GM23338 (cell line): ENCODE measurements around the gene ADGRL1. TPM values are rescaled to one million over a fixed set of nuclear protein-coding genes. Genes with fewer than 3 reads are reported as not detected.

Source experiments
- ATAC-seq: fragments of 200-7000 bp; cut with Tn5 transposase; 3 replicates; pipeline ENCODE4 v1.9.1; 2020
- DNase-seq: peaks from one replicate; pipeline ENCODE4 v3.0.0-alpha.2; 2015; ENCODE audit warnings: low spot score
- H2AFZ ChIP-seq: fragments of 200-600 bp; sonication (generic); 2 replicates; pipeline ENCODE4 v1.8.0; 2016; ENCODE audit warnings: antibody characterized with exemption, mild to moderate bottlenecking, moderate library complexity
- H3F3A ChIP-seq: fragments of 200-600 bp; sonication (generic); replicated peaks from 2 replicates; pipeline ENCODE4 v1.8.0; 2017; ENCODE audit warnings: antibody characterized with exemption, mixed run types, low read depth
- H3K27ac ChIP-seq: fragments of 200-600 bp; sonication (generic); 2 replicates; pipeline ENCODE4 v1.6.1; 2016; ENCODE audit warnings: low read depth
- H3K27me3 ChIP-seq: fragments of 200-600 bp; sonication (generic); 2 replicates; pipeline ENCODE4 v1.8.0; 2016; ENCODE audit warnings: mild to moderate bottlenecking, mixed run types, moderate library complexity; ENCODE audit not compliant: insufficient read depth
- H3K36me3 ChIP-seq: fragments of 200-600 bp; sonication (generic); 2 replicates; pipeline ENCODE4 v1.8.0; 2016; ENCODE audit warnings: mild to moderate bottlenecking; ENCODE audit not compliant: insufficient read depth
- H3K4me1 ChIP-seq: fragments of 200-600 bp; sonication (generic); 2 replicates; pipeline ENCODE4 v1.8.0; 2016; ENCODE audit warnings: mild to moderate bottlenecking, moderate library complexity; ENCODE audit not compliant: insufficient read depth
- H3K4me2 ChIP-seq: fragments of 200-600 bp; sonication (generic); 2 replicates; pipeline ENCODE4 v1.7.1; 2017; ENCODE audit warnings: mixed run types
- H3K4me3 ChIP-seq: fragments of 200-600 bp; sonication (generic); 2 replicates; pipeline ENCODE4 v1.6.1; 2016; ENCODE audit warnings: mixed run types
- H3K79me2 ChIP-seq: fragments of 200-600 bp; sonication (generic); replicated peaks from 2 replicates; pipeline ENCODE4 v1.8.0; 2017; ENCODE audit warnings: mild to moderate bottlenecking; ENCODE audit not compliant: insufficient read depth
- H3K9me2 ChIP-seq: fragments of 200-600 bp; sonication (generic); 2 replicates; pipeline ENCODE4 v1.8.0; 2017; ENCODE audit not compliant: insufficient read depth
- H4K20me1 ChIP-seq: fragments of 200-600 bp; sonication (generic); replicated peaks from 2 replicates; pipeline ENCODE4 v1.8.0; 2017; ENCODE audit warnings: mild to moderate bottlenecking; ENCODE audit not compliant: insufficient read depth
- H3K27ac Mint-ChIP-seq: 2 replicates; pipeline ENCODE4 v1.8.0; 2020; ENCODE audit warnings: inconsistent platforms, mild to moderate bottlenecking, moderate library complexity, mixed read lengths
- H3K27me3 Mint-ChIP-seq: 3 replicates; pipeline ENCODE4 v1.8.0; 2022; ENCODE audit warnings: low read depth, mild to moderate bottlenecking, moderate library complexity, mixed read lengths, inconsistent platforms; ENCODE audit not compliant: insufficient read depth, poor library complexity
- H3K36me3 Mint-ChIP-seq: 3 replicates; pipeline ENCODE4 v1.8.0; 2021; ENCODE audit warnings: low read depth, mild to moderate bottlenecking, inconsistent platforms, moderate library complexity, mixed read lengths
- H3K4me1 Mint-ChIP-seq: 3 replicates; pipeline ENCODE4 v1.8.0; 2020; ENCODE audit warnings: mild to moderate bottlenecking, inconsistent platforms, mixed read lengths
- H3K4me3 Mint-ChIP-seq: 3 replicates; pipeline ENCODE4 v1.8.0; 2021; ENCODE audit warnings: moderate library complexity, mild to moderate bottlenecking, inconsistent platforms, mixed read lengths
- H3K9me3 Mint-ChIP-seq: 3 replicates; pipeline ENCODE4 v1.8.0; 2020; ENCODE audit warnings: moderate library complexity, mild to moderate bottlenecking, inconsistent platforms, mixed read lengths
- CREB1 ChIP-seq: fragments of 250-450 bp; sonication (Bioruptor Pico); IDR thresholded peaks from 2 replicates; pipeline ENCODE4 v1.5.0; 2020; ENCODE audit warnings: low read depth, mild to moderate bottlenecking, moderate library complexity
- CTCF ChIP-seq, 2 experiments: fragments of 200-600 bp in 1 of 2; sonication (generic) in 1 of 2; conservative IDR thresholded peaks; 2 replicates each; pipeline versions ENCODE4 v1.5.1 to v1.6.1; 2016 to 2017; ENCODE audit warnings: antibody characterized with exemption in 2 of 2, low read depth in 2 of 2, mild to moderate bottlenecking in 2 of 2, moderate library complexity in 1 of 2
- EZH2phosphoT487 ChIP-seq: fragments of 200-600 bp; sonication (generic); IDR thresholded peaks from one replicate; pipeline ENCODE4 v1.8.1; 2018; ENCODE audit warnings: antibody characterized with exemption; ENCODE audit not compliant: unreplicated experiment
- POLR2AphosphoS5 ChIP-seq: IDR thresholded peaks from 2 replicates; pipeline ENCODE4 v1.6.1; 2016; ENCODE audit warnings: antibody characterized with exemption, low read depth
- ZNF114 ChIP-seq: fragments of 250-450 bp; sonication (Bioruptor Pico); IDR thresholded peaks from 2 replicates; pipeline ENCODE4 v1.5.0; 2020; ENCODE audit warnings: mild to moderate bottlenecking, moderate library complexity
- ZNF331 ChIP-seq: fragments of 250-450 bp; sonication (Bioruptor Pico); IDR thresholded peaks from 2 replicates; pipeline ENCODE4 v1.5.0; 2020; ENCODE audit warnings: low read depth, mild to moderate bottlenecking, moderate library complexity
- ZNF462 ChIP-seq: fragments of 250-450 bp; sonication (Bioruptor Pico); IDR thresholded peaks from 2 replicates; pipeline ENCODE4 v1.5.0; 2020; ENCODE audit warnings: mild to moderate bottlenecking, moderate library complexity
- polyA plus RNA-seq: library from polyadenylated mRNA; unstranded; fragments of >200 nt; fragmentation: Nextera tagmentation; extraction: Ambion mirVana; gene quantifications from 2 replicates; pipeline ENCODE4 v1.2.1, GENCODE V29; 2016
- total RNA-seq: library from RNA; depleted of rRNA; stranded (reverse); fragments of >200 nt; shearing (Covaris generic); gene quantifications from 2 replicates; pipeline ENCODE4 v1.2.3, GENCODE V29; 2014

The ADGRL1 gene
- total and polyA plus RNA-seq, 2 experiments from 2014 or later: 20.6 to 100 TPM

GRCh38 chr19:14103310-14103709 is 102.7 kb downstream of the ADGRL1 start:
- H3K27ac Mint-ChIP-seq: no peak overlapping the region
- no peak overlapping the region for H3K4me2 ChIP-seq
- H3K9me2 ChIP-seq: no peaks in the 10 kb centered on the region

More at GRCh38 chr19:14103310-14103709, 102.7 kb downstream of the ADGRL1 start:
- H4K20me1 ChIP-seq: no peaks in the 10 kb centered on the region; the same call in 1 of the 2 replicates
- H3K27me3 ChIP-seq: no peaks in the 10 kb centered on the region
- H3K36me3 ChIP-seq: no peaks in the 10 kb centered on the region
- no peak overlapping the region for H2AFZ ChIP-seq
- no peaks in the 10 kb centered on the region for H3K4me1 ChIP-seq
- no peak overlapping the region for H3K27ac ChIP-seq
- no peaks in the 10 kb centered on the region for H3K79me2 ChIP-seq
- Mint-ChIP-seq H3K4me1 (no peaks in the 10 kb centered on the region; the same call in 2 of the 3 replicates), H3K9me3 (no peaks in the 10 kb centered on the region), H3K4me3 (no peak overlapping the region), H3K27me3 (no peaks in the 10 kb centered on the region), H3K36me3 (no peaks in the 10 kb centered on the region; the same call in 2 of the 3 replicates)
- H3K4me3 ChIP-seq: no peak overlapping the region
- ATAC-seq (no peak), DNase-seq (no peak)
- no peaks in the 10 kb centered on the region; the same call in 1 of the 2 replicates for H3F3A ChIP-seq
- TF ChIP-seq ZNF331: no peak
- no peak for TF ChIP-seq POLR2AphosphoS5
- no peak for TF ChIP-seq CTCF (conservative IDR thresholded peaks at IDR 0.05; ENCODE audit: low read depth in 2 of 2)
- no peak for TF ChIP-seq EZH2phosphoT487
- no peak for TF ChIP-seq ZNF114
- TF ChIP-seq CREB1 (CRISPR knock-in tag): no peak
- no peak for TF ChIP-seq ZNF462 (CRISPR knock-in tag)
